ENCODE results near the gene FDX2.

FDX2 gene

GRCh38 chr19:10262771-10263170 lies 53.0 kb downstream of the FDX2 start:
- H3K4me3 ChIP-seq (ENCODE audit: low read depth, low read length) = no peak overlapping the region
- no peak for DNase-seq (ENCODE audit: low read depth)

- no peak for DNase-seq (ENCODE audit: low read depth)
- H3K4me3 ChIP-seq (ENCODE audit: low read depth, low read length) = no peak overlapping the region
Measured at GRCh38 chr19:10260141-10260584, 55.7 kb downstream of the FDX2 start.

All from skeletal muscle cell (primary cell).